NCI-H446 treated with DMSO at 0.1 percent for 48 hours (cell line): ENCODE data around the gene KCNQ1.

ENCODE experiments used
- DNase-seq: peaks from one replicate; lab custom pipeline; 2025; lab: John Stamatoyannopoulos, UW

KCNQ1 gene

GRCh38 chr11:2651054-2651617 lies 206.3 kb downstream of the KCNQ1 start:
- no peak for DNase-seq

- DNase-seq, result no peak
Measured at GRCh38 chr11:2651826-2652271, 207.0 kb downstream of the KCNQ1 start.

GRCh38 chr11:2652333-2653197 lies 207.8 kb downstream of the KCNQ1 start:
- no peak for DNase-seq

GRCh38 chr11:2653198-2653551 lies 208.4 kb downstream of the KCNQ1 start:
- no peak for DNase-seq

- no peak for DNase-seq
Measured at GRCh38 chr11:2653930-2654739, 209.3 kb downstream of the KCNQ1 start.

GRCh38 chr11:2655016-2655719 lies 210.4 kb downstream of the KCNQ1 start:
- no peak for DNase-seq

- no peak for DNase-seq
Measured at GRCh38 chr11:2655834-2656622, 211.2 kb downstream of the KCNQ1 start.

GRCh38 chr11:2656859-2657258 lies 212.1 kb downstream of the KCNQ1 start:
- DNase-seq, result no peak

GRCh38 chr11:2657697-2658284 lies 213.0 kb downstream of the KCNQ1 start:
- no peak for DNase-seq

GRCh38 chr11:2660357-2660939 lies 215.6 kb downstream of the KCNQ1 start:
- DNase-seq, result no peak

GRCh38 chr11:2661173-2662023 lies 216.6 kb downstream of the KCNQ1 start:
- DNase-seq, result no peak

GRCh38 chr11:2662024-2662312 lies 217.2 kb downstream of the KCNQ1 start:
- DNase-seq, result no peak

- DNase-seq, result no peak
Measured at GRCh38 chr11:2662430-2663299, 217.9 kb downstream of the KCNQ1 start.

GRCh38 chr11:2663506-2663905 lies 218.7 kb downstream of the KCNQ1 start:
- no peak for DNase-seq

- no peak for DNase-seq
Measured at GRCh38 chr11:2663915-2664314, 219.1 kb downstream of the KCNQ1 start.

GRCh38 chr11:2664376-2664775 lies 219.6 kb downstream of the KCNQ1 start:
- no peak for DNase-seq

- no peak for DNase-seq
Measured at GRCh38 chr11:2664791-2665525, 220.2 kb downstream of the KCNQ1 start.
